Measurements from ENCODE around the gene CHAD.

Gene CHAD

GRCh38 chr17:50443505-50443974 is 25.1 kb downstream of the CHAD start:
- no peak for DNase-seq (ENCODE audit: low read depth, low spot score)
- Histone ChIP-seq H3K4me1 (ENCODE audit: insufficient read depth, insufficient read length) (peaks cover 8% of the 10 kb centered on the region), H3K36me3 (ENCODE audit: insufficient read depth, insufficient read length, low read length) (peaks cover 6% of the 10 kb centered on the region), H3K9ac (ENCODE audit: insufficient read length, low read depth) (no peak overlapping the region), H3K9me3 (ENCODE audit: insufficient read depth, low read length) (no peaks in the 10 kb centered on the region), H3K4me3 (ENCODE audit: insufficient read length, low read depth) (no peak overlapping the region), H3K27me3 (ENCODE audit: insufficient read depth, insufficient read length) (no peaks in the 10 kb centered on the region)
- TF ChIP-seq YY1 (IDR thresholded peaks at IDR 0.05; ENCODE audit: insufficient read depth, insufficient read length): no peak
- no peak for TF ChIP-seq ZNF274 (IDR thresholded peaks at IDR 0.05; ENCODE audit: low read depth, low read length)
- TF ChIP-seq SUZ12 (IDR thresholded peaks at IDR 0.05; ENCODE audit: extremely low read depth, insufficient read depth, insufficient read length): no peak

- no peak for DNase-seq (ENCODE audit: low read depth, low spot score)
- Histone ChIP-seq H3K4me1 (ENCODE audit: insufficient read depth, insufficient read length) (peaks cover 8% of the 10 kb centered on the region), H3K9ac (ENCODE audit: insufficient read length, low read depth) (no peak overlapping the region), H3K27me3 (ENCODE audit: insufficient read depth, insufficient read length) (no peaks in the 10 kb centered on the region), H3K36me3 (ENCODE audit: insufficient read depth, insufficient read length, low read length) (peaks cover 6% of the 10 kb centered on the region), H3K9me3 (ENCODE audit: insufficient read depth, low read length) (no peaks in the 10 kb centered on the region), H3K4me3 (ENCODE audit: insufficient read length, low read depth) (no peak overlapping the region)
- TF ChIP-seq SUZ12 (IDR thresholded peaks at IDR 0.05; ENCODE audit: extremely low read depth, insufficient read depth, insufficient read length) (no peak), ZNF274 (IDR thresholded peaks at IDR 0.05; ENCODE audit: low read depth, low read length) (no peak), YY1 (IDR thresholded peaks at IDR 0.05; ENCODE audit: insufficient read depth, insufficient read length) (no peak)
Observed at GRCh38 chr17:50440838-50441829, 27.5 kb downstream of the CHAD start.

GRCh38 chr17:50440172-50440837 is 28.4 kb downstream of the CHAD start:
- H3K4me1 ChIP-seq (ENCODE audit: insufficient read depth, insufficient read length): peaks cover 8% of the 10 kb centered on the region
- H3K27me3 ChIP-seq (ENCODE audit: insufficient read depth, insufficient read length): no peaks in the 10 kb centered on the region
- no peak for DNase-seq (ENCODE audit: low read depth, low spot score)
- peaks cover 6% of the 10 kb centered on the region for H3K36me3 ChIP-seq (ENCODE audit: insufficient read depth, insufficient read length, low read length)
- no peaks in the 10 kb centered on the region for H3K9me3 ChIP-seq (ENCODE audit: insufficient read depth, low read length)
- H3K4me3 ChIP-seq (ENCODE audit: insufficient read length, low read depth): no peak overlapping the region
- H3K9ac ChIP-seq (ENCODE audit: insufficient read length, low read depth): no peak overlapping the region
- TF ChIP-seq ZNF274 (IDR thresholded peaks at IDR 0.05; ENCODE audit: low read depth, low read length): no peak

GRCh38 chr17:50439008-50439407 is 29.7 kb downstream of the CHAD start:
- H3K4me1 ChIP-seq (ENCODE audit: insufficient read depth, insufficient read length): peaks cover 8% of the 10 kb centered on the region
- DNase-seq (ENCODE audit: low read depth, low spot score): no peak
- H3K27me3 ChIP-seq (ENCODE audit: insufficient read depth, insufficient read length): no peaks in the 10 kb centered on the region
- TF ChIP-seq YY1 (IDR thresholded peaks at IDR 0.05; ENCODE audit: insufficient read depth, insufficient read length): no peak
- no peak for TF ChIP-seq ZNF274 (IDR thresholded peaks at IDR 0.05; ENCODE audit: low read depth, low read length)
- TF ChIP-seq SUZ12 (IDR thresholded peaks at IDR 0.05; ENCODE audit: extremely low read depth, insufficient read depth, insufficient read length): no peak
- H3K9me3 ChIP-seq (ENCODE audit: insufficient read depth, low read length): no peaks in the 10 kb centered on the region
- H3K36me3 ChIP-seq (ENCODE audit: insufficient read depth, insufficient read length, low read length): peaks cover 6% of the 10 kb centered on the region
- H3K4me3 ChIP-seq (ENCODE audit: insufficient read length, low read depth): no peak overlapping the region
- no peak overlapping the region for H3K9ac ChIP-seq (ENCODE audit: insufficient read length, low read depth)

GRCh38 chr17:50437409-50437808 is 31.3 kb downstream of the CHAD start:
- no peaks in the 10 kb centered on the region for H3K27me3 ChIP-seq (ENCODE audit: insufficient read depth, insufficient read length)
- H3K4me3 ChIP-seq (ENCODE audit: insufficient read length, low read depth): no peak overlapping the region
- DNase-seq (ENCODE audit: low read depth, low spot score): no peak
- no peak for TF ChIP-seq SUZ12 (IDR thresholded peaks at IDR 0.05; ENCODE audit: extremely low read depth, insufficient read depth, insufficient read length)
- TF ChIP-seq YY1 (IDR thresholded peaks at IDR 0.05; ENCODE audit: insufficient read depth, insufficient read length): no peak
- no peak for TF ChIP-seq ZNF274 (IDR thresholded peaks at IDR 0.05; ENCODE audit: low read depth, low read length)
- peaks cover 8% of the 10 kb centered on the region for H3K4me1 ChIP-seq (ENCODE audit: insufficient read depth, insufficient read length)
- H3K9me3 ChIP-seq (ENCODE audit: insufficient read depth, low read length): no peaks in the 10 kb centered on the region
- peaks cover 6% of the 10 kb centered on the region for H3K36me3 ChIP-seq (ENCODE audit: insufficient read depth, insufficient read length, low read length)
- no peak overlapping the region for H3K9ac ChIP-seq (ENCODE audit: insufficient read length, low read depth)

GRCh38 chr17:50432125-50432762 is 36.4 kb downstream of the CHAD start:
- H3K4me1 ChIP-seq (ENCODE audit: insufficient read depth, insufficient read length): peaks cover 2% of the 10 kb centered on the region
- H3K4me3 ChIP-seq (ENCODE audit: insufficient read length, low read depth): no peak overlapping the region
- no peak overlapping the region for H3K9ac ChIP-seq (ENCODE audit: insufficient read length, low read depth)
- no peak for TF ChIP-seq SUZ12 (IDR thresholded peaks at IDR 0.05; ENCODE audit: extremely low read depth, insufficient read depth, insufficient read length)
- TF ChIP-seq YY1 (IDR thresholded peaks at IDR 0.05; ENCODE audit: insufficient read depth, insufficient read length): no peak
- no peak for TF ChIP-seq ZNF274 (IDR thresholded peaks at IDR 0.05; ENCODE audit: low read depth, low read length)
- no peaks in the 10 kb centered on the region; the same call in 1 of the 2 replicates for H3K9me3 ChIP-seq (ENCODE audit: insufficient read depth, low read length)
- H3K27me3 ChIP-seq (ENCODE audit: insufficient read depth, insufficient read length): no peaks in the 10 kb centered on the region
- no peak for DNase-seq (ENCODE audit: low read depth, low spot score)
- H3K36me3 ChIP-seq (ENCODE audit: insufficient read depth, insufficient read length, low read length): peaks cover 4% of the 10 kb centered on the region
